ENCODE measurements around the gene SETD2.
"Not testable (repeated sequence)": the region's sequence is repeated elsewhere in the genome, so short reads cannot be mapped to it uniquely, and the experiment has no call there.

SETD2 gene

GRCh38 chr3:47164007-47164881 lies at the start of gene SETD2:
Gene SETD2 (minus strand): TSS chr3:47164113. CDS start chr3:47163924, 189 bp downstream.
- DNase-seq: peak; percentile 90

GRCh38 chr3:47210863-47211405 lies 47.0 kb upstream of the SETD2 start:
- DNase-seq: no peak

- DNase-seq: not testable (repeated sequence)
Observed at GRCh38 chr3:47206022-47206421, 42.1 kb upstream of the SETD2 start.

DNA sequence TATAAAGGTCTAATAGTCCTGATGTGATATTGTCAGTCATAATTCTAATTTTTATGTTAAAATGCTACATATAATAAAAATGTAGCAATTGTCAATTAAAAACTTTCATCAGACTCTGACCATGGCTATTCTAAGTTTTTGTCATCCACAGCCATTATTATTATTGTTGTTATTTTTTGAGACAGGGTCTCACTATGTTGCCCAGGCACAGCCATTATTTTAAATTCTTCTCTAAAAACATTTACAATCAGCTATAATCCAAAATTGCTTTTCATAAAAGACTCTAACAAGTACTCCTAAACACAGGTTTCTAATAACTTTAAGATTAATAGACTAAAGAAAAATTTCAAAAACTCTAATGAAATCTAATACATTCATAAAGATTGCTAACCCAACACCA lies 41.0 kb upstream of the SETD2 start:
- no peak for DNase-seq

- DNase-seq: no peak
Observed at GRCh38 chr3:47202542-47202941, 38.6 kb upstream of the SETD2 start.

DNA sequence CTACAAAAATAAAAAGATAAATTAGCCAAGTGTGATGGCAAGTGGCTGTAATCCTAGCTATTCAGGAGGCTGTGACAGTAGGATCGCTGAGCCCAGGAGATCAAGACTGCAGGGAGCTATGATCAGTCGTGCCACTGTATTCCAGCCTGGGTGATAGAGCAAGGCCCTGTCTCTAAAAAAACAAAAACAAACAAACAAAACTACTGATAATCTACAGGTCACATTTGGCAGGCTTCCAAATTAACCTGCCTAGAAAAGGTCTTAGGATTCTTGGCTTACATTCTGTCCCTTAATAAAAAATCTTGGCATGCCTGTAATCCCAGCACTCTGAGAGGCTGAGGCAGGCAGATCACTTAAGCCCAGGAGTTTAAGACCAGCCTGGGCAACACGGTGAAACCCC lies 33.4 kb upstream of the SETD2 start:
- DNase-seq: no peak

- DNase-seq: no peak
Observed at GRCh38 chr3:47194994-47195393, 31.1 kb upstream of the SETD2 start.

DNA sequence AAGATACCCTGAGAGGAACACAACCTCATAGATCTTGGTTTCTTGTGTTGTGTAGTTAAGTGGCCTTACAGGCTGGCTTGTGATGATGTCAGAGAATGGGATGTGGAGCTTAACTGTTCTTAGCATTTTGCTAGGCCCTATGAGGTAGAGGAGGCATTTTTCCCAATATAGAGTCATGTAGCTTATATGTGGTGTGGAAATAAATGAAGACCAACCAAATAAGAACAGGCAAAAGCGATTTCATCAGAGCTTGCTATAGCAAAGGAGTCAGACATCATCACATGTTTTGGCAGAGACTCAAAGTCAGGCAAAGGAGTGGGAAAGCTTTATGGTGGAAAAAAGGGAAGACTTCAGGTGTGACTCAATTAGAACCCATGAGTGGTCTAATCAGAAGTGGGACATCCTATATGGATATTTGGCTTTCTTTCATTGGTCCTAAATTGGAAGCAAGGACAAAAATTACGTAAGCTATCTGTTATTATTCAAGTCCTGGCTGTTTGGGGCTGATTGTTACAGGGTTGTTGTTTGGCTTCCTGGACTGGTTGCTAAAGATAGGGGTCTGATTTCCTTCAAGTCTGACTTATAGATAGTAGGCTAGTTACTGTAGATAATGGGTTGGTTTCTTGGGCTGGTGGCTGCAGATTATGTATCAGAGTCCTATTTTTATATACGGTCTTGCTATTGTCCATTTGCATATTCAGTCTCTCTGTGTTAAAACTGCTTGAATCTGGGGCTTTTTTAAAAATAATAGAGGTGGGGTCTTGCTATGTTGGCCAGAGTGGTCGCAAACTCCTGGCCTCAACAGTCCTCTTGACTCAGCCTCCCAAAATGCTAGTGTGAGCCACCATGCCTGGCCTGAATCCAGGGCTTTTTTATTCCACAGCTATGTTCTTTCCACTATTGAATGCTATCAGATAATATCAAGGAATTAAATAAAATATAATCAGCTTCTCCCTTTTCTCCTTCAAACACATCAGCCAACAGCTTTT lies 30.3 kb upstream of the SETD2 start:
- no peak for DNase-seq

- no peak for DNase-seq
Observed at GRCh38 chr3:47186285-47186684, 22.4 kb upstream of the SETD2 start.

- DNase-seq: not testable (repeated sequence)
Observed at GRCh38 chr3:47181685-47182084, 17.8 kb upstream of the SETD2 start.

- not testable (repeated sequence) for DNase-seq
Observed at GRCh38 chr3:47180011-47180410, 16.1 kb upstream of the SETD2 start.

DNA sequence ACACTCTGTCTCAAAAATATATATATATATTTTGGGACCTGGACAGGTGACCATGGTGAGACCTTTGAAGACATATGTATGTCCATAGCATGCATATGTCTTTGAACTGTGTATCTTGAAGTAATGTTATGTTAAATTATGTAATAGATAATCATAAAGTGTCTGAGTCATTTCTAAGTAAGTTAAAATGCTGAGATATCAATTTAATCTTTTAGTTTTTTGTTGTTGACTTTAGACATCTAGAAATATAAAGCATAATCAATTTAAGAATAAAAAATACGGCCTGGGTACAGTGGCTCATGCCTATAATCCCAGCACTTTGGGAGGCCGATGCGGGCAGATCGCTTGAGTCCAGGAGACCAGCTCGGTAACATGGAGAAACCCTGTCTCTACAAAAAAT lies 12.7 kb upstream of the SETD2 start:
- DNase-seq: no peak

GRCh38 chr3:47163169-47164006 lies 525 bp downstream of the SETD2 start:
- no peak for DNase-seq

DNA sequence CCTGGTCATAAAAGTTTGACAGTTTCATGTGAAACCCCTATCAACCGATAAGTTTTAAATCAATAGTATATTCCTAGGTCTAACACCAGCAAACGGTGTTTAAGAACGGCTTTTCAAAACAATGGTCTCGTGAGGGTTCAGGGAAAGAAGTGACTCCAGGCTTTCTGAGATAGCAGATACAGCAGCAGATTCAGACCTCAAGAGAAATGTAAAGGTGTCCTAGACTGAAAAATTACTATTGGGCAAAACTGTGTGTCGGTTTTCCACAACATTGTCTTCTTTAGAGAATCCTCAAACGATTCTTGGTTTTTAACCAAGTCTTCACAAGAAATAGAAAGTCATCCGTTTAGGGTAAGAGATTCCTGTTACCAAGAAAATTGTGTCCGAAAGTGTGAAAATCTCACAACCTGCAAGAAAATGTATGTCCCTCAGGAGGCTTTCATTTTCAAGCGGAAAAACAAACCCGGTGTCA lies 1.2 kb downstream of the SETD2 start:
- no peak for DNase-seq

GRCh38 chr3:47161983-47162696 lies 1.8 kb downstream of the SETD2 start:
- no peak for DNase-seq

- no peak for DNase-seq
Observed at GRCh38 chr3:47159820-47160219, 4.1 kb downstream of the SETD2 start.

- DNase-seq: no peak
Observed at GRCh38 chr3:47158208-47158607, 5.7 kb downstream of the SETD2 start.

- no peak for DNase-seq
Observed at GRCh38 chr3:47156396-47156795, 7.5 kb downstream of the SETD2 start.

DNA sequence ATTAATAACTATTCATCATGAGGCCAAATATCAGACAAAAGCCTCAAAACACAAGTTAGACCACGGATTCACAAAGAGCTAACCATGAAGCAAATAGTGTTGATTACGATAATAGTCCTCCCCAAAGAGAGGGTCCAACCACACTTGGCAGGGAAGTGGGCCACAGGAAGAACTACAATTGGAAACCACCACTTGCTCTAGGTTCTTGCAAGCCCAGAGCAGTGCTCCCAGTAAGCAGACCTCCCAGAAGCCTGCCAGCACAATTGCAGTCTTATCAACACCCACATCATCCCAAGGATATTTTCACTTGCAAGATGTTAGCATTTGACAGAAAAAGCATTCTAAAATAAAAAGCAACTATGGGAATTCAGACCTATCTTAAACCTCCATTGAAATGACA lies 11.3 kb downstream of the SETD2 start:
- DNase-seq: no peak

DNA sequence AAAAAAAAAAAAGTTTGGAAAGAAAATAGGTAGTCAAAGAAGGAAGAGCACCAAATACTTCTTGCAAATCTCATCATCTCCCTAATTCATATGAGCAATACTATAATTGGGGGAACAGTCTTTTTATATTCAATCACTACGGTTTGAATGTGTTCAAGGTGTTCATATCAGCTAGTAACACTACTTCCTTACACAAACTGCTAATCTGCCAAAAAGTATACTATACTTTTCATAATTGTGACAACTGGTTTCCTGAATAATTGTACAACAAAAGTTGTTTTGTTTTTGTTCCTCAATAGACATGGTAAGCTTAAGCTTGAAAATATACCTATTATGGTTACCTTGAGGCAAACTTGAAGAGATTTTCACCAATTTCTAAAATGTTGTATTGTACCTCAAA lies 12.1 kb downstream of the SETD2 start:
- DNase-seq: no peak

DNA sequence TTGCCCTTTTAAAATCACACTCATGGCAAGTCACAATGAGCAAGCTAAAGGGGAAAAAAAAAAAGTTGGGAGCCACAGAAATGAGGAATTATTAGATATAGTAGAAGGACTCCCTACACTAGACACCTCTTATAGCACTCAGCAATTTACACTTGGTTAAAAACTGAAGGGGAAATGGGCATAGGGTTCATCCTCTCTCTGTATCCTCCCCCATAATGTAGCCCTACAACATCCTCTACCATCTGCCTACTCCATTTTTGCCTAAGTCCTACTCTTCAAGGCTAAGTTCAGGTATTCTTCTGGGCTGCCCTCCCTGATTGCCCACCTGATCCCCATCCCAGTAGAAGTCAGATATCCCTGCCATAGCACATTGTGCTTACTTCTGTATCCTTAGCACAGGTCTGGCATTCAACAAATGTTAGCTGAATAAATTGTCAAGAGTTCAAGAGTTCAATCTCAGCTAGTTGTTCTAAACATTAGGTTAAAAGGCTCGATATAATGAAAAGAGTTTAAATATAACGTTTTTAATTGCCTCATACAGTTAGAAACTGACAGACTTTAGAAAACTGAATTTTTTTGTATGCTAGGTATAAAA lies 14.5 kb downstream of the SETD2 start:
- no peak for DNase-seq
